K562 (cell line): Measurements from ENCODE around the gene WDR91. TPM values are rescaled to one million over a fixed set of nuclear protein-coding genes. Genes with fewer than 3 reads are reported as not detected.
A peak's percentile ranks its signal among the peaks of the same experiment; 100 is the strongest.

Experiments
- ARID1B ChIP-seq: fragments of 450-650 bp; IDR thresholded peaks from 2 replicates; pipeline ENCODE4 v1.6.1; 2016; ENCODE audit warnings: antibody characterized with exemption, mild to moderate bottlenecking, inconsistent platforms
- ATF7 ChIP-seq: fragments of 450-650 bp; IDR thresholded peaks from 2 replicates; pipeline ENCODE4 v1.7.1; 2014; ENCODE audit warnings: mild to moderate bottlenecking, moderate library complexity
- CEBPB ChIP-seq: fragments of 450-650 bp; IDR thresholded peaks from 2 replicates; pipeline ENCODE4 v1.6.1; 2016; ENCODE audit warnings: missing genetic modification characterization, missing compliant biosample characterization
- CUX1 ChIP-seq: fragments of 200-800 bp; sonication (Bioruptor generic); IDR thresholded peaks from 2 replicates; pipeline ENCODE4 v1.6.1; 2016; ENCODE audit warnings: missing genetic modification characterization, missing compliant biosample characterization
- DIDO1 ChIP-seq: fragments of 450-650 bp; IDR thresholded peaks from 2 replicates; pipeline ENCODE4 v1.6.1; 2016; ENCODE audit warnings: low read depth, missing biosample characterization, missing genetic modification characterization
- DPF2 ChIP-seq: fragments of 450-650 bp; IDR thresholded peaks from 2 replicates; pipeline ENCODE4 v1.6.1; 2016
- FOXA3 ChIP-seq, 2 experiments: fragments of 450-650 bp in 1 of 2; sonication (generic) in 1 of 2; formaldehyde crosslinking; IDR thresholded peaks in 1 of 2; conservative IDR thresholded peaks in 1 of 2; 2 replicates each; pipeline versions ENCODE4 v1.4.0 to v1.8.0; 2020 to 2022; ENCODE audit warnings: mild to moderate bottlenecking in 2 of 2, missing genetic modification reagents in 1 of 2
- GTF2E2 ChIP-seq: fragments of 200-800 bp; sonication (Bioruptor generic); IDR thresholded peaks from 2 replicates; pipeline ENCODE4 v1.6.1; 2016; ENCODE audit warnings: missing genetic modification characterization, missing compliant biosample characterization
- HDGF ChIP-seq: fragments of 450-650 bp; IDR thresholded peaks from 2 replicates; pipeline ENCODE4 v1.6.1; 2016
- JUN ChIP-seq, 2 experiments: sonication (generic) in 1 of 2; formaldehyde crosslinking in 1 of 2; IDR thresholded peaks; 2 replicates each; pipeline versions ENCODE4 v1.6.1 to v1.8.0; 2012 to 2022; ENCODE audit warnings: borderline replicate concordance in 2 of 2, mild to moderate bottlenecking in 2 of 2, improper control_type of control experiment in 1 of 2, low read depth in 1 of 2, low read length in 1 of 2, missing genetic modification reagents in 1 of 2
- KDM1A ChIP-seq, 2 experiments: fragments of 450-650 bp; IDR thresholded peaks; 2 replicates each; pipeline ENCODE4 v1.6.1; 2016; ENCODE audit warnings: mild to moderate bottlenecking in 2 of 2
- MEIS2 ChIP-seq: fragments of 450-650 bp; IDR thresholded peaks from 2 replicates; pipeline ENCODE4 v1.6.1; 2014; ENCODE audit warnings: mild to moderate bottlenecking; ENCODE audit not compliant: partially characterized antibody
- RAD51 ChIP-seq: fragments of 450-650 bp; IDR thresholded peaks from 2 replicates; pipeline ENCODE4 v1.7.1; 2016; ENCODE audit warnings: low read depth, mild to moderate bottlenecking, borderline replicate concordance
- RBBP5 ChIP-seq: fragments of 200-600 bp; sonication (generic); IDR thresholded peaks from 2 replicates; pipeline ENCODE4 v1.6.1; 2012; ENCODE audit warnings: borderline replicate concordance, mild to moderate bottlenecking, low read length, control low read depth, inconsistent platforms; ENCODE audit not compliant: insufficient read depth, poor library complexity, severe bottlenecking
- RBFOX2 ChIP-seq: fragments of 200-400 bp; formaldehyde crosslinking; IDR thresholded peaks from 2 replicates; pipeline ENCODE4 v1.6.1; 2017; ENCODE audit warnings: low read depth, mild to moderate bottlenecking, low read length, moderate library complexity
- RBM15 ChIP-seq: fragments of 200-400 bp; formaldehyde crosslinking; IDR thresholded peaks from 2 replicates; pipeline ENCODE4 v1.6.1; 2018; ENCODE audit warnings: mild to moderate bottlenecking, low read length, moderate library complexity; ENCODE audit not compliant: insufficient read depth
- SMAD4 ChIP-seq: fragments of 250-450 bp; sonication (Bioruptor Pico); conservative IDR thresholded peaks from 2 replicates; pipeline ENCODE4 v1.8.0; 2021; ENCODE audit warnings: inconsistent platforms, mild to moderate bottlenecking, moderate library complexity
- ZBTB17 ChIP-seq: fragments of 450-650 bp; formaldehyde crosslinking; IDR thresholded peaks from 2 replicates; pipeline ENCODE4 v1.4.0; 2020; ENCODE audit warnings: mild to moderate bottlenecking
- ZNF175 ChIP-seq: fragments of 200-800 bp; sonication (Bioruptor generic); IDR thresholded peaks from 2 replicates; pipeline ENCODE4 v1.6.1; 2016; ENCODE audit warnings: low read depth, mild to moderate bottlenecking, missing genetic modification characterization, missing compliant biosample characterization
- ZNF316 ChIP-seq: fragments of 450-650 bp; IDR thresholded peaks from 2 replicates; pipeline ENCODE4 v1.6.1; 2016
- polyA plus RNA-seq, 8 experiments: library from polyadenylated mRNA; depleted of rRNA in 4 of 8; stranded (reverse) in 5 of 8; unstranded in 3 of 8; fragments of >200 nt; fragmentation: Nextera tagmentation in 2 of 8; fragmentation: Illumina TruSeq in 1 of 8; extraction: Ambion mirVana in 2 of 8; extraction: Trizol in 1 of 8; gene quantifications; 2 replicates each; pipeline versions ENCODE4 v1.2.1 to v1.2.3, GENCODE V29; 2011 to 2014; ENCODE audit warnings: inconsistent platforms in 1 of 8, missing spikeins in 1 of 8
- total RNA-seq, 7 experiments: library from RNA; depleted of rRNA in 6 of 7; stranded (reverse); fragments of >200 nt in 6 of 7; fragmentation: Illumina TruSeq in 2 of 7; extraction: Trizol in 2 of 7; gene quantifications; 2 replicates each; pipeline versions ENCODE4 v1.2.1 to v1.2.3, GENCODE V29; 2011 to 2021; ENCODE audit warnings: low replicate concordance in 1 of 7
- TF ChIP-seq, protein P1 (sequence below): fragments of 450-650 bp; IDR thresholded peaks from 2 replicates; pipeline ENCODE4 v1.6.1; 2016; ENCODE audit warnings: missing biosample characterization, missing genetic modification characterization

WDR91 gene
- total and polyA plus RNA-seq, 9 of the 15 experiments (the other 6 are each of a cell fraction or from before 2014, with no cell fraction given) = 1.9 to 18.2 (median 9.8) TPM

- peak; percentile 49 for TF ChIP-seq MEIS2
- TF ChIP-seq FOXA3 (CRISPR knock-in tag; conservative IDR thresholded peaks at IDR 0.05 in 1 of 2, IDR thresholded peaks at IDR 0.05 in 1 of 2) = peak; percentile 32 to 72; a peak in 2 of 4 replicates
- TF ChIP-seq HDGF = peak; percentile 23; the same call in 1 of the 2 replicates
- TF ChIP-seq CUX1 (CRISPR knock-in tag) = 0 out of 2 replicates have a peak, but pooled peaks have one; percentile 19
- peak; percentile 69; the same call in 1 of the 2 replicates for TF ChIP-seq SMAD4 (CRISPR knock-in tag)
- TF ChIP-seq RBFOX2 = 0 out of 2 replicates have a peak, but pooled peaks have one; percentile 32
- peak; percentile 62; the same call in 1 of the 2 replicates for TF ChIP-seq ZBTB17 (CRISPR knock-in tag)
- TF ChIP-seq JUN (IDR thresholded peaks at IDR 0.05; ENCODE audit: borderline replicate concordance, low read depth, low read length) = peak; percentile 33; the same call in 1 of the 2 replicates
- TF ChIP-seq JUN (CRISPR knock-in tag; IDR thresholded peaks at IDR 0.05; ENCODE audit: borderline replicate concordance) = no peak
- peak; percentile 32; the same call in 1 of the 2 replicates for TF ChIP-seq RAD51
- TF ChIP-seq RBM15 = no peak
- TF ChIP-seq ATF7 = peak; percentile 96
- TF ChIP-seq CEBPB (tag) = peak; percentile 87
- TF ChIP-seq, protein P1, sequence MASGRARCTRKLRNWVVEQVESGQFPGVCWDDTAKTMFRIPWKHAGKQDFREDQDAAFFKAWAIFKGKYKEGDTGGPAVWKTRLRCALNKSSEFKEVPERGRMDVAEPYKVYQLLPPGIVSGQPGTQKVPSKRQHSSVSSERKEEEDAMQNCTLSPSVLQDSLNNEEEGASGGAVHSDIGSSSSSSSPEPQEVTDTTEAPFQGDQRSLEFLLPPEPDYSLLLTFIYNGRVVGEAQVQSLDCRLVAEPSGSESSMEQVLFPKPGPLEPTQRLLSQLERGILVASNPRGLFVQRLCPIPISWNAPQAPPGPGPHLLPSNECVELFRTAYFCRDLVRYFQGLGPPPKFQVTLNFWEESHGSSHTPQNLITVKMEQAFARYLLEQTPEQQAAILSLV = peak; percentile 66
- TF ChIP-seq DPF2 = peak; percentile 53; the same call in 1 of the 2 replicates
- TF ChIP-seq KDM1A (IDR thresholded peaks at IDR 0.05) = peak in 1 of 2 experiments; percentile 78; a peak in 2 of 4 replicates
- TF ChIP-seq RBBP5 = peak; percentile 39
- TF ChIP-seq DIDO1 (tag) = 0 out of 2 replicates have a peak, but pooled peaks have one; percentile 8
- TF ChIP-seq ZNF316 = peak; percentile 60
- TF ChIP-seq GTF2E2 = peak; percentile 34; the same call in 1 of the 2 replicates
- peak; percentile 48; the same call in 1 of the 2 replicates for TF ChIP-seq ZNF175
- peak; percentile 32; the same call in 1 of the 2 replicates for TF ChIP-seq ARID1B
Measured at GRCh38 chr7:135147899-135148721, 63.2 kb downstream of the WDR91 start, which contains the start of gene TMEM140 (continued).
